Muscle of arm (tissue), 12 donors: ENCODE data around the gene PDGFRA. TPM values are rescaled to one million over a fixed set of nuclear protein-coding genes. Genes with fewer than 3 reads are reported as not detected.
"Not testable (repeated sequence)": the region's sequence is repeated elsewhere in the genome, so short reads cannot be mapped to it uniquely, and the experiment has no call there.

ENCODE experiments used
- DNase-seq: peaks from one replicate; pipeline ENCODE4 v3.0.0-alpha.2; 2013
- polyA plus RNA-seq, 12 donors: library from polyadenylated mRNA; unstranded; fragments of 120-200 nt; gene quantifications; one replicate each; pipeline ENCODE4 v1.2.1, GENCODE V29; 2013; ENCODE audit not compliant: insufficient read length in 12 of 12

Gene PDGFRA
- polyA plus RNA-seq, 12 donors, result 58.7 to 148 (median 84.3) TPM; not detected in 1

- DNase-seq, result not testable (repeated sequence)
These were observed 23.2 kb downstream of the PDGFRA start for GRCh38 chr4:54252312-54252711.

GRCh38 chr4:54254116-54254914, 25.2 kb downstream of the PDGFRA start:
- no peak for DNase-seq

- DNase-seq, result no peak
These were observed 25.8 kb downstream of the PDGFRA start for GRCh38 chr4:54254915-54255246.

- no peak for DNase-seq
These were observed 26.8 kb downstream of the PDGFRA start for GRCh38 chr4:54255881-54256280.

- no peak for DNase-seq
These were observed 27.7 kb downstream of the PDGFRA start for GRCh38 chr4:54256491-54257486.

- no peak for DNase-seq
These were observed 36.3 kb downstream of the PDGFRA start for GRCh38 chr4:54265366-54265765.

GRCh38 chr4:54268151-54268550, 39.1 kb downstream of the PDGFRA start:
- DNase-seq, result no peak

- DNase-seq, result no peak
These were observed 42.4 kb downstream of the PDGFRA start for GRCh38 chr4:54271464-54271863.

- no peak for DNase-seq
These were observed 43.0 kb downstream of the PDGFRA start for GRCh38 chr4:54272051-54272450.

- no peak for DNase-seq
These were observed 45.2 kb downstream of the PDGFRA start for GRCh38 chr4:54274264-54274663.

GRCh38 chr4:54274795-54275665, 45.9 kb downstream of the PDGFRA start:
- no peak for DNase-seq

- DNase-seq, result no peak
These were observed 47.7 kb downstream of the PDGFRA start for GRCh38 chr4:54276641-54277430.

GRCh38 chr4:54277691-54278090, 48.6 kb downstream of the PDGFRA start:
- DNase-seq, result no peak

- DNase-seq, result no peak
These were observed 49.1 kb downstream of the PDGFRA start for GRCh38 chr4:54278216-54278615.

- peak; percentile 81 for DNase-seq
These were observed 52.1 kb downstream of the PDGFRA start for GRCh38 chr4:54281054-54281766.

GRCh38 chr4:54282837-54283236, 53.7 kb downstream of the PDGFRA start:
- no peak for DNase-seq

- DNase-seq, result no peak
These were observed 60.2 kb downstream of the PDGFRA start for GRCh38 chr4:54289316-54289715.

- DNase-seq, result no peak
These were observed 61.9 kb downstream of the PDGFRA start for GRCh38 chr4:54290980-54291379.

GRCh38 chr4:54296548-54297203, 67.6 kb downstream of the PDGFRA start:
- no peak for DNase-seq

GRCh38 chr4:54308110-54308509, 79.0 kb downstream of the PDGFRA start:
- no peak for DNase-seq
